HEK293 (cell line): ENCODE data around the gene EIF4E2.

Experiments used
- BCL11A ChIP-seq: fragments of 450-650 bp; formaldehyde crosslinking; IDR thresholded peaks from 2 replicates; pipeline ENCODE4 v1.5.1; 2016; ENCODE audit warnings: low read depth, missing biosample characterization, missing genetic modification characterization
- CTCF ChIP-seq: fragments of 450-650 bp; formaldehyde crosslinking; IDR thresholded peaks from 2 replicates; pipeline ENCODE4 v1.5.1; 2016; ENCODE audit warnings: missing biosample characterization, missing genetic modification characterization
- REST ChIP-seq: fragments of 450-650 bp; formaldehyde crosslinking; IDR thresholded peaks from 2 replicates; pipeline ENCODE4 v1.5.1; 2016; ENCODE audit warnings: missing biosample characterization, missing genetic modification characterization
- ZNF138 ChIP-seq: fragments of 450-650 bp; formaldehyde crosslinking; IDR thresholded peaks from 2 replicates; pipeline ENCODE4 v1.5.1; 2016; ENCODE audit warnings: missing biosample characterization, missing genetic modification characterization, borderline replicate concordance
- ZNF324 ChIP-seq: fragments of 450-650 bp; formaldehyde crosslinking; IDR thresholded peaks from 2 replicates; pipeline ENCODE4 v1.5.1; 2016; ENCODE audit warnings: missing biosample characterization, missing genetic modification characterization
- ZNF518A ChIP-seq: fragments of 450-650 bp; formaldehyde crosslinking; conservative IDR thresholded peaks from 2 replicates; pipeline ENCODE4 v1.5.1; 2016; ENCODE audit warnings: low read depth, missing biosample characterization, missing genetic modification characterization
- ZNF530 ChIP-seq: fragments of 450-650 bp; formaldehyde crosslinking; IDR thresholded peaks from 2 replicates; pipeline ENCODE4 v1.5.1; 2016; ENCODE audit warnings: low read depth, missing biosample characterization, missing genetic modification characterization
- ZNF544 ChIP-seq: fragments of 450-650 bp; formaldehyde crosslinking; IDR thresholded peaks from 2 replicates; pipeline ENCODE4 v1.5.0; 2017; ENCODE audit warnings: missing biosample characterization, missing genetic modification characterization
- ZNF624 ChIP-seq: fragments of 450-650 bp; formaldehyde crosslinking; IDR thresholded peaks from 2 replicates; pipeline ENCODE4 v1.5.1; 2017; ENCODE audit warnings: missing biosample characterization, missing genetic modification characterization
- ZNF660 ChIP-seq: fragments of 450-650 bp; IDR thresholded peaks from 2 replicates; pipeline ENCODE4 v1.5.1; 2018; ENCODE audit warnings: missing biosample characterization, mild to moderate bottlenecking, missing genetic modification characterization

- TF ChIP-seq ZNF530 (no peak), REST (tag by site-specific recombination) (no peak), CTCF (tag by site-specific recombination) (no peak), ZNF324 (tag by site-specific recombination) (no peak), ZNF518A (tag by site-specific recombination) (no peak), BCL11A (tag by site-specific recombination) (no peak), ZNF624 (tag by site-specific recombination) (no peak), ZNF660 (tag by site-specific recombination) (no peak), ZNF544 (no peak), ZNF138 (no peak)
Observed at GRCh38 chr2:232519581-232520438, 30.7 kb upstream of the EIF4E2 start, which contains the start of gene PRSS56.
